DND-41 (cell line): ENCODE data around the gene TRIM7.

Source experiments
- ATAC-seq: fragments of 200-7000 bp; cut with Tn5 transposase; 3 replicates; pipeline ENCODE4 v1.9.1; 2021; ENCODE audit warnings: low read depth; ENCODE audit not compliant: insufficient read depth
- DNase-seq: peaks from one replicate; pipeline ENCODE4 v3.0.0-alpha.2; 2020
- H2AFZ ChIP-seq: 2 replicates; pipeline ENCODE4 v1.6.0; 2012; ENCODE audit warnings: low read depth, low read length
- H3K27ac ChIP-seq: 2 replicates; pipeline ENCODE4 v1.5.1; 2012; ENCODE audit warnings: low read length, inconsistent platforms
- H3K27me3 ChIP-seq: fragments of 200-600 bp; sonication (generic); 2 replicates; pipeline ENCODE4 v1.6.0; 2012; ENCODE audit warnings: low read length, mild to moderate bottlenecking, inconsistent platforms; ENCODE audit not compliant: insufficient read depth, poor library complexity
- H3K36me3 ChIP-seq: 2 replicates; pipeline ENCODE4 v1.5.1; 2012; ENCODE audit warnings: low read length, inconsistent platforms; ENCODE audit not compliant: insufficient read depth
- H3K4me1 ChIP-seq: 2 replicates; pipeline ENCODE4 v1.5.1; 2012; ENCODE audit warnings: mild to moderate bottlenecking, low read length; ENCODE audit not compliant: insufficient read depth
- H3K4me2 ChIP-seq: 2 replicates; pipeline ENCODE4 v1.6.0; 2012; ENCODE audit warnings: mild to moderate bottlenecking, moderate library complexity, low read length, inconsistent platforms; ENCODE audit not compliant: insufficient read depth
- H3K4me3 ChIP-seq, 2 experiments: fragments of 200-600 bp in 1 of 2; shearing (Covaris generic) in 1 of 2; 2 replicates each; pipeline ENCODE4 v1.5.1; 2012 to 2016; ENCODE audit warnings: inconsistent platforms in 2 of 2, low read length in 2 of 2, mild to moderate bottlenecking in 2 of 2, low read depth in 1 of 2, moderate library complexity in 1 of 2
- H3K79me2 ChIP-seq: 2 replicates; pipeline ENCODE4 v1.6.0; 2012; ENCODE audit warnings: low read length, inconsistent platforms; ENCODE audit not compliant: insufficient read depth
- H3K9ac ChIP-seq: 2 replicates; pipeline ENCODE4 v1.6.0; 2012; ENCODE audit warnings: low read depth, mild to moderate bottlenecking, inconsistent platforms, low read length, moderate library complexity
- H3K9me3 ChIP-seq: 2 replicates; pipeline ENCODE4 v1.5.1; 2012; ENCODE audit warnings: low read length, moderate library complexity, mild to moderate bottlenecking, inconsistent platforms; ENCODE audit not compliant: insufficient read depth, severe bottlenecking
- H4K20me1 ChIP-seq: 2 replicates; pipeline ENCODE4 v1.6.0; 2012; ENCODE audit warnings: low read length; ENCODE audit not compliant: insufficient read depth
- CTCF ChIP-seq: IDR thresholded peaks from 2 replicates; pipeline ENCODE4 v1.5.1; 2012; ENCODE audit warnings: borderline replicate concordance, low read length, moderate library complexity, mild to moderate bottlenecking; ENCODE audit not compliant: poor library complexity, severe bottlenecking; ENCODE audit errors: extremely low read depth
- EZH2 ChIP-seq: IDR thresholded peaks from 3 replicates; pipeline ENCODE4 v1.6.1; 2012; ENCODE audit warnings: borderline replicate concordance, low read depth, mild to moderate bottlenecking, moderate library complexity, low read length, inconsistent platforms; ENCODE audit not compliant: severe bottlenecking

The TRIM7 gene

DNA sequence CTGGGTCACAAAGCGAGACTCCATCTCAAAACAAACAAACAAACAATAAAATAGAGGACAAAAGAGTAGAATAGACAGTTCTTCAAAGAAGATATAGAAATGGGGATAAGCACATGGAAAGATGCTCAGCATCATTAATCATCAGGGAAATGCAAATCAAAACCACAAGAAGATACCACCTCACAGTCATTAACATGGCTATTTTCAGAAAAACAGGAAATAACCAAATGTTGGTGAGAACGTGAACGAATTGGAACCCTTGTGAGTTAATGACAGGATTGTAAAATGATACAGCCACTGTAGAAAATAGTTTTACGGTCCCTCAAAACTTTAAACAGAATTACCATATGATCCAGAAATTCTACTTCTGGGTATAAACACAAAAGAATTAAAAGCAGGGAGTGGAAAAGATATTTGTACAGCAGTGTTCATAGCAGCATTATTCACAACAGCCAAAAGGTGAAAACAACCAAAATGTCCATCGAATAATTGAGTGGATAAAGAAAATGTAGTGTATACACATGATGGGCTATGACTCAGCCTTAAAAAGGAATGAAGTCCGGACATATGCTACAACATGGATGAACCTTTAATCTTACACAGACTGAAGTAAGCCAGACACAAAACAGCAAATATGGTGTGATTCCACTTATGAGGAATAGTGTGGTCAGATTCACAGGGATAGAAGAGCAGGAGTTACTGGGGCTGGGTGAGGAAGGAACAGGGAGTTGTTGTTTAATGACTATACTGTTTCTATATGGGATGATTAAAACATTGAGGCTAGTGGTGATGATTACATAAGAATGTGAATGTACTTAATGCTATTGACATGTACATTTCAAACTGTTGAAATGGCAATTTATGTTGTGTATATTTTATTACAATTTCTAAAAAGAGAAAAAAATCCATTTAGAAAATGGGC lies 37.9 kb downstream of the TRIM7 start:
- no peak overlapping the region for H3K27ac ChIP-seq
- no peak overlapping the region for H2AFZ ChIP-seq
- H3K79me2 ChIP-seq = no peaks in the 10 kb centered on the region
- no peak overlapping the region for H3K4me2 ChIP-seq
- TF ChIP-seq CTCF (no peak), EZH2 (no peak)
- ATAC-seq (no peak), DNase-seq (no peak)
- no peaks in the 10 kb centered on the region for H4K20me1 ChIP-seq
- peaks cover 4% of the 10 kb centered on the region for H3K27me3 ChIP-seq
- H3K9me3 ChIP-seq = no peaks in the 10 kb centered on the region
- peaks cover 5% of the 10 kb centered on the region for H3K4me1 ChIP-seq
- no peak overlapping the region for H3K4me3 ChIP-seq
- H3K9ac ChIP-seq = no peak overlapping the region
- H3K36me3 ChIP-seq = no peaks in the 10 kb centered on the region

- H3K27me3 ChIP-seq = peaks cover 4% of the 10 kb centered on the region
- no peak overlapping the region for H3K4me3 ChIP-seq
- H2AFZ ChIP-seq = no peak overlapping the region
- ATAC-seq = no peak
- H3K36me3 ChIP-seq = no peaks in the 10 kb centered on the region
- H3K27ac ChIP-seq = no peak overlapping the region
- no peak overlapping the region for H3K9ac ChIP-seq
- no peak for DNase-seq
- no peak overlapping the region for H3K4me2 ChIP-seq
- TF ChIP-seq CTCF (no peak), EZH2 (no peak)
- no peaks in the 10 kb centered on the region for H4K20me1 ChIP-seq
- no peaks in the 10 kb centered on the region for H3K9me3 ChIP-seq
- H3K79me2 ChIP-seq = no peaks in the 10 kb centered on the region
- peaks cover 25% of the 10 kb centered on the region for H3K4me1 ChIP-seq
Observed at GRCh38 chr5:181164076-181164952, 40.7 kb downstream of the TRIM7 start.

DNA sequence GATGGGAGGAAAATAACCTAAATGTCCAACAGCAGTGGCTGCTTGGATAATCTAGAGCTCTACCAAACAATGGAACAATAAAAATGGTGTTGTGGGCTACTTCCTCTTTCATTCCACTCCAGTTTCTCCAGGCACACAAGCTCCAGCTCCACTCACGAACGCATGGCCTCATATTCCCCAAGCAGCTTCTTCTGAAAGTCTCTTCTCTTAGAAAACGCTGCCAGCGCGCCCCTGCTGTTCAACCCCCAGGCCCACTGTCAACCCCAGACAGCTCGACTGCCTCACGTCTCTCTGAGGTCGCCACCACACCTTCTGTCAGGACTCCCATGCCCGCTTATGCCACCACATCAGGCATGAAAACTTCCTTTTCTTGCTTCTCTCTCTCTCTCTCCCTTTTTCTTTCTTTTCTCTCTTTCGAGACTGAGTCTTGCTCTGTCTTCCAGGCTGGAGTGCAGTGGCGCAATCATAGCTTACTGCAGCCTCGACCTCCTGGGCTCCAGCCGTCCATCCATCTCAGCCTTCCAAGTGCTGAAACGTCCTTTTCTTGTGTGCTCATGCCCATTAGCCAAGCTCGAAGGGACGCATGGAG lies 41.4 kb downstream of the TRIM7 start:
- TF ChIP-seq EZH2 (no peak), CTCF (no peak)
- H4K20me1 ChIP-seq = no peaks in the 10 kb centered on the region
- H3K36me3 ChIP-seq = no peaks in the 10 kb centered on the region
- DNase-seq (no peak), ATAC-seq (no peak)
- H3K4me1 ChIP-seq = peaks cover 25% of the 10 kb centered on the region
- H3K27ac ChIP-seq = no peak overlapping the region
- H3K9ac ChIP-seq = no peak overlapping the region
- H2AFZ ChIP-seq = no peak overlapping the region
- no peaks in the 10 kb centered on the region for H3K79me2 ChIP-seq
- H3K9me3 ChIP-seq = no peaks in the 10 kb centered on the region
- H3K4me3 ChIP-seq = no peak overlapping the region
- no peak overlapping the region for H3K4me2 ChIP-seq
- H3K27me3 ChIP-seq = peaks cover 4% of the 10 kb centered on the region
